Limb (tissue), 2 donors: Measurements from ENCODE around the gene GPN3.
"Not testable (repeated sequence)": the region's sequence is repeated elsewhere in the genome, so short reads cannot be mapped to it uniquely, and the experiment has no call there.

ENCODE experiments used
- DNase-seq, 2 donors: peaks; one replicate each; pipeline ENCODE4 v3.0.0-alpha.2; 2016; ENCODE audit errors: extremely low spot score in 2 of 2

The GPN3 gene

DNA sequence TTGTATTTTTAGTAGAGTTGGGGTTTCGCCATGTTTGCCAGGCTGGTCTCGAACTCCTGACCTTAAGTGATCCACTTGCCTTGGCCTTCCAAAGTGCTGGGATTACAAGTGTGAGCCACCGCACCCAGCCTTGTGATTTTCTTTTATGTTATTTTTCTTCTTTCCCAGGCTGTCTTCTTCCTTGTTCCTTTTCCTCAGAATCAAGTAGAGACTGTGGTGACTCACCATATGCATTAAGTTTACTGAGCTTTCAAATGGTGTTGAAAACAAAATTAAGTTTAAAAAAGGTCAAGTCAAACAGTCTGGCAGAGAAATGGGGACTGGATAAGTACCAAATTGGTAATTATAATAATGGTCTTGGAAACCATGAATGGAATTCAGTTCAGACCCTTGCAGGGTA lies 23.6 kb downstream of the GPN3 start:
- no peak for DNase-seq

DNA sequence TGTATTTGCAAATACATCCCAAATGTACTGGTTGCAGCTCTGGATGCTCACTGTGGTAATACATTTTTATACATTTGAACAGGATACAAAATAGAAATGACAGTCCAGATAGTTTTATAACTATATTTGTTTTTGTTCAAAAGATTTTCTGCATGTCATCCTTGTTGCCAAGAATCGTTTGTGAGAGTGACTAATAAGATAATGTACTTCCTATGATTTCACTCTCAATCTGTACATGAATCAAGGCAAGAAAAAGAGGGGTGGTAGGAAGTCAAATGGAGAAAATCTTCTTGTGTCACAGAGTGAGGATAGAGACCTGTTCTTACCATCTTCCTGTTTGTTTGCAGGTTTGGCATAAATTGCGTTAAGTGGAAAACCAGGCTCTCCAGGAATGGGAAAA lies 31.8 kb downstream of the GPN3 start:
- DNase-seq, result no peak

DNA sequence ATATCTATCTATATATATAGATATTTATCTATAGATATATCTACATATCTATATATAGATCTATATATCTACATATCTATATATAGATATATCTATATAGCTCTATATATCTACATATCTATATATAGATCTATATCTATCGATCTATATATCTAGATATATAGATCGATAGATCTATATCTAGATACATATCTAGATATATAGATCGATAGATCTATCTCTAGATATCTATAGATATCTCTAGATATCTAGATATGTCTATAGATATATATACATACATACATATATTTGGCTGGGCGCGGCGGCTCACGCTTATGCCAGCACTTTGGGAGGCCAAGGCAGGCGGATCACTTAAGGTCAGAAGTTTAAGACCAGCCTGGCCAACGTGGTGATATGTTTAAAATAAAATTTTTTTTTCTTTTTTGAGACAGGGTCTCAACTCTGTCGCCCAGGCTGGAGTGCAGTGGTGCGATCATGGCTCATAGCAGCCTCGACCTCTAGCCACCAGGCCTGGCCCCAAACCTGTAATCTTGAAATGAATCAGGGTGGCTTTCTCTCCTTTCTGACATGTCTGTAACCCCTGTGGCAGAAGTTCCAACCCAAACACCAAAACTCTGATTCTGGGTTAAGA lies 36.0 kb downstream of the GPN3 start:
- DNase-seq, result no peak

DNA sequence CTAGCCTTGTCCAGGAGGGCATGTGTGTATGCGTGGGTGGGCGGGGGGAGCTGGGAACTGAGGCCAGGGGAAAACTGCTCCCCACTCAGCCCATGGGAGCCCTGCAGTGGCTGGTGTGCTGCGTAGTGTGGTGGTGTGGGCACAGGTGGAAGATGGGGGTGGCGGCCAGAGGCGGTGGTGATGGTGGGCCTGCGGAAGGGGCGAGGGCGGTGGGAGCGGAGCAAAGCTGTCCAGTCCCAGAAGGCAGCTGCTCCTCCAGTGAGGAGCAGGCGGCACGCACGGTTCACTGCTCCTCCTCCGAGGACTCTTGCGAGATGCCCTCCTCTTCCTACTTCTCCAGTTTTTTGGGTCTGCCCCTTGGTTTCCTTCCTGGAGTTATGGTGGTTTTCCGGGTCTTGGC lies 38.4 kb downstream of the GPN3 start:
- DNase-seq, result not testable (repeated sequence)

DNA sequence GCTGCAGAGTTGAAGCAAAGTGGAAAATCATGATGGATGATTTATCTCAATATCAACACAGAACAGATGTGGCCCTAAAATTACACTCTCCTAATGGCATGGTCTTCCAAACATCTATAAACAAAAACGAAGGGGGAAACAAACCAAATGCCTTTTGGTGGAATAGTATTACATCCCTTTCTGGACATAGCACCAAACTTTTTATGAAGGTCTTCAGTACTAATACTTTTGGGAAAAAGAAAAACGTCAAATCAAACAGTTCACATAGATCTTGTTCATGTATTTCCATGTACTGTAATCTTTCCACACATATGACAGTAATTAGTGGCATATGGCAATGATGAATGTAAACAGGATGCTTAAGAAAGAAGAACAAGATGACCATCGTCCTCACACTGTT lies 41.7 kb downstream of the GPN3 start:
- peak in 1 of 2 donors; percentile 17 for DNase-seq

DNA sequence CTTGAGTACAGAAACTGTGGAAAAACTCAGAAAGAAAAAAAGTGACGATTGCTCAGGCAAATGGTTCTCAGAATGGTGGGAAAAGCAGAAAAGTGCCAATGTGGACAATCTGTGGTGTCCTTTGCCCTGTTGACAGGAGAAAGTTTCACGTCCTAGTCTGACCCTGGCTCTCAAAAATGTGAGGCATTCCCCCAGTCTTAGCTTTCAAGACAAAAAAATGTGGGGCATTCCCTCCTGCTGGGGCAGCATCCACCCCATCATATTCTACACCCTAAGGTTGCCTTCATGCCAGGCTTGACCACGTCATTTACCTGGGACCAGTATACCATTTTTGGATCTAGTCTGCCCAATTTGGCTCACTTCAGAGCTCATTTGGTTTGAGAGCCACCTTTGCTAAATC lies 43.8 kb downstream of the GPN3 start:
- no peak for DNase-seq

DNA sequence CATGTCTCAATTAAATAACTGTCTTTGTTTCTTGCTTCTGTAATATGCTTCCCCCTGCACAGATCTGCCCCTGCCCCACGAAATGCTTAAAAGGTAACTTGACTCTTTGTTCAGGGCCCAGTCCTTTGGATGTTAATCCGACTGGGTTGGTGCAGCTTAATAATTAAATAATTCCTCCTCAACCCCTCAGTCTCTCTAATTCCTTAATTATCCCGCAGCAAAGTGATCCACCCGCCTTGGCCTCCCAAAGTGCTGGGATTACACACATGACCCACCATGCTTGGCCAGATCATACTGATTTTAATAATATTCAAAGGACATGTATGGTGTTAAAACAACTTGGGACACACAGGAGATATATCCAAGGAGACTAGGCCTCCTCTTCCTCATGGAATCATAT lies 46.4 kb downstream of the GPN3 start:
- DNase-seq, result no peak

DNA sequence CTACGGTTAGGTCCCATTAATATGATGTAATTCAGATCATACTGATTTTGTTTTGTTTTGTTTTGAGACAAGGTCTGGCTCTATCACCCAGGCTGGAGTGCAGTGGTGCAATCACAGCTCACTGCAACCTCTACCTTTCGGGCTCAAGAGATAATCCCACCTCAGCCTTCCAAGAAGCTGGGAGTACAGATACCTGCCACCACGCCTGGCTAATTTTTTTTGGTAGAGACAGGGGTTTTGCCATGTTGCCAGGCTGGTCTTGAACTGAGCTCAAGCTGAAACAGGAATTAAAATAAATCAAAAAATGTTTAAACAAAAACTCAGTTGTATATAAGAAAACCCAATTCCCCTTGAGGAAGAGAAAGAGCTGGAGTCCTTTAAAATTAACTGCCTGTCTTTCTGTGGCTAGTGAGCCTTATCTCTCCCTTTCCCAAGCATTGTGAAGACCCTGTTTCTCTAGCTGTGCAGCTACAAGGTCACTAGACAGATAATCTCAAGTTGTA lies 46.8 kb downstream of the GPN3 start:
- no peak for DNase-seq

DNA sequence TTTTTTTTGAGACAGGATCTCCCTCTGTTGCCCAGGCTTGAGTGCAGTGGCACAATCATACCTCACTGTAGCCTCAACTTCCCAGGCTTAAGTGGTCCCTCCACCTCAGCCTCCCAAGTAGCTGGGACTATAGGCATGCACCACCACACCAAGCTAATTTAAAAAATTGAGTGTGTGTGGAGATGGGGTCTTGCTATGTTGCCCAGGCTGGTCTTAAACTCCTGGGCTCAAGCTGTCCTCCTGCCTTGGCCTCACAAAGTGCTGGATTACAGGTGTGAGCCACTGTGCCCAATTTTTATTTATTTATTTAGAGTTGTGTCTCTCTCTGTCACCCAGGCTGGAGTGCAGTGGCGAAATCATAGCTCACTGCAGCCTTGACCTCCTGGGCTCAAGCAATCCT lies 47.4 kb downstream of the GPN3 start:
- not testable (repeated sequence) for DNase-seq

DNA sequence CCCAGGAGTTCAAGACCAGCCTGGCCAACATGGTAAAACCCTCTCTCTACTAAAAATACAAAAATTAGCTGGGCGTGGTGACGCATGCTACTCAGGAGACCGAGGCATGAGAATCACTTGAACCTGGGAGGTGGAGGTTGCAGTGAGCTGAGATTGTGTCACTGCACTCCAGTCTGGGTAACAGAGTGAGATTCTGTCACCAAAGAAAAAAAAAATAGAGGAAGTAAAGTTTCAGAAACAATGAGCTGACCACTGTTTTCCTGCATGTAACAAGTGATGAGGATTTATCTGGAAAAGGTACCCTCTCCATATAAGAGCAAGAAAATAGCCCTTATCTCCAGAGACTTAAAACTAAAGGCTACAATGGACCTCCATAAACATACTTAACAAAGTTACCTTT lies 50.9 kb downstream of the GPN3 start:
- not testable (repeated sequence) for DNase-seq

DNA sequence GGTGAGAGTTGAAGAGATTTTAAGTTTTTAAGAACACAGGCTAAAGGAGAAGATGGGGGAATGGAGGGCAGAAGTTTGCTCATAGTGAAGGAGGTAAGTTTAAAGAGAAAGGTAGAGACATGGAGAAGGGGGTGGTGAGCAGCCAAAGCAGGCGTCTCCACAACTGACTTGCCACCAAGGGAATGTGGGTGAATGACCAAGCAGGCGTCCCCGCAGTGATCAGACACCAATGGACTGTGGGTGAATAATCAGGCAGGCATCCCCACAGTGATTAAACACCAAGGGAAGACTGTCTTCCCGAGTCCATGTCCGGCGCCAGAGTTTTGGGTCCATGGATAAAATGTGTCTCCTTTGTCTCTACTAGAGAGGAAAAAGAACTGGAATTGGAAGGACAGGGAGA lies 58.0 kb downstream of the GPN3 start:
- DNase-seq, result not testable (repeated sequence)

DNA sequence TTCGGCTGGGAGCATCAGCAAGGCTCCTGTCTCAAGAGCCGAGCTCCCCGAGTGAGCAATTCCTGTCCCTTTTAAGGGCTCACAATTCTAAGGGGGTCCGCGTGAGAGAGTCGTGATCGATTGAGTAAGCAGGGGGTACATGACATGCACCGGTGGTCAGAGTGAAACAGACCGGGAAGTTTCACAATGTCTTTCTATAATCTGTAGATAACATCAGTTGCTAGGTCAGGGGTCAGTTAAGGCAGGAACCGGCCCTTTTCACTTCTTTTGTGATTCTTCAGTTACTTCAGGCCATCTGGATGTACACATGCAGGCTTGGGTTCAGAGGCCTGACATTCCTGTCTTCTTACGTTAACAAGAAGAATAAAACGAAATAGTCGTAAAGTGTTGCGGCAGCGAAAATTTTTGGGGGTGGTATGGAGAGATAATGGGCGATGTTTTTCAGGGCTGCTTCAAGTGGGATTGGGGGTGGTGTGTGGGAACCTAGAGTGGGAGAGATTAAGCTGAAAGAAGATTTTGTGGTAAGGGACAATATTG lies 62.9 kb downstream of the GPN3 start:
- DNase-seq, result not testable (repeated sequence)

DNA sequence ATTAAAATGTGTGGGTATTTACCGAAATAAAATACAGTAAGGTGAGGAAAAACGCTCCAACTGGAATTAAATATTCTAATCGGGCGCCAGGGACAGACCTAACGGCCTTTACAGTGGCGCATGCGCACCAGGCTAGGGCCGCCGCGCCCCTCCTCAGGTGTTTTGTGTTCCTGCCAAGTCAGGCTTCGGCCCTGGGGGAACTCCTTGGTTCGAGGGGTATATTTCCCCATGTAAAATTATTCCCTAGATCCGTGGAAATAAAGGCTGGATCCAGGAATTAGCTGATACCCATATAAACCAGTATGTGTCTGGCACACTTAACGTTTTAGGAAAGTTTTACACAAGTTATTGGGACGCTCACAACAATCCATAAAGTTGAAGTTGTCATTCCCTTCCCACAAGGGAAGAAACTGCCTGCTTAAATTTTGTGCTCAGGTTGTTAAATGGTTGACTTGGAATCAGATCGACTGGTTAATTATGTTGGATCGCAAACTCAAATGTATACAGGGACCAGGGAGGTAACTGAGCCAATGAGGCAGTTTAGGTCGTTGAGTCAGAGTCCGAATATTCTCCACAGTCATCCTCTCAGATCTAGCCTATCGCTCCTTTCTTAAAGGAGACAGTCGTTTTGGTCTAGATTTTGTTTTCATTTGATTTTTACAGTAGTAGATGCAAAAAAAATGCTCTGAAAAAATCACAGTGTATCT lies 63.9 kb downstream of the GPN3 start:
- peak; percentile 77 to 82 for DNase-seq

DNA sequence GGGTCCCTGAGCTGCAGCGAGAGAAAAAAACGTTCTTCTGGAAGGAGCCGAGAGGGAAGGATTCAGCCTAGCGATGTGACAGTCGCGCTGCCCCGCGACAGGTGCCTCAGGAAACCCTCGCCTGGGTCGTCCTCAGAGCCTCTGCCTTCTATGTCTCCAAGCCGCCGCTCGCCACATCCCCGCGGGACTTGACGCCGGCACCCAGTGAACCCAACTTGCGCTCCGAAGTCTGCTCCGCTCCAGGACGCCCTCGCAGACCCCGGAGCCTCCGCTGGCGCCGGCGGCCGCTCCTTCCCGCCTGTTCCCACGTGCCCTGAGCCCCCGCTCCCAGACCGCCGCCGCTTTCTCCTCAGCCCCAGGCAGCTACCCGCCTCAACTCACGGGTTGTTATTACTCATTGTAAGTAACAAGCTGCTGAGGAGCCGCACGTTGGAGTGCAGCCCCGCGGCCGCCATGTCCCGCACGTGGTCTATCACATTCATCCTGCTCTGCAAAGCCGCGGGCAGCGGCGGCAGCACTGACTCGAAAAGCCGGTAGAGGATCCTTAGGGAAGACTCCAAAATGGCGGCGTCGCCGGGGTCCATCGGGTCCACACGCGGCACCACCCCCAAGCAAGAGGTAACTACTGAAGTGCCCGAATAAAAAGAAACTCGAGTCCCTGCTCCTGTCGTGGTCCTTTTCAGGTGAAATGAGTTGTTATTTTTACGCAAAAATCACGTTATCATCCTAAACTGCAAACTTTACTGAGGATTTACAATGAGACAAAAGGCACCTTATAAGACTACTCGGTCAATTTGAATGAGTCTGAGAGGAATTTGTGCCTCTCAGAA lies 64.7 kb downstream of the GPN3 start, which contains the start of gene ANAPC7:
ANAPC7 (minus strand) TSS at position 563 of the 830 bp plus-strand sequence; CDS start at position 482, 81 bp downstream.
- peak; percentile 93 to 94 for DNase-seq
